Suprapubic skin (tissue), 3 donors: ENCODE data around the gene HSPA1A.

Experiments used
- EP300 ChIP-seq: sonication (generic); formaldehyde crosslinking; IDR thresholded peaks from one replicate; pipeline ENCODE4 v1.6.1; 2017; ENCODE audit warnings: antibody characterized with exemption
- POLR2A ChIP-seq, 2 donors: fragments of 450-650 bp; IDR thresholded peaks; one replicate each; pipeline ENCODE4 v1.6.1; 2017; ENCODE audit warnings: antibody characterized with exemption in 2 of 2, mild to moderate bottlenecking in 2 of 2, moderate library complexity in 2 of 2
- TF ChIP-seq, protein P1 (sequence below), 2 donors: fragments of 200-600 bp in 1 of 2; fragments of 450-650 bp in 1 of 2; sonication (generic) in 1 of 2; IDR thresholded peaks; one replicate each; pipeline ENCODE4 v1.5.1; 2016 to 2019; ENCODE audit warnings: antibody characterized with exemption in 2 of 2, mild to moderate bottlenecking in 1 of 2, moderate library complexity in 1 of 2

DNA sequence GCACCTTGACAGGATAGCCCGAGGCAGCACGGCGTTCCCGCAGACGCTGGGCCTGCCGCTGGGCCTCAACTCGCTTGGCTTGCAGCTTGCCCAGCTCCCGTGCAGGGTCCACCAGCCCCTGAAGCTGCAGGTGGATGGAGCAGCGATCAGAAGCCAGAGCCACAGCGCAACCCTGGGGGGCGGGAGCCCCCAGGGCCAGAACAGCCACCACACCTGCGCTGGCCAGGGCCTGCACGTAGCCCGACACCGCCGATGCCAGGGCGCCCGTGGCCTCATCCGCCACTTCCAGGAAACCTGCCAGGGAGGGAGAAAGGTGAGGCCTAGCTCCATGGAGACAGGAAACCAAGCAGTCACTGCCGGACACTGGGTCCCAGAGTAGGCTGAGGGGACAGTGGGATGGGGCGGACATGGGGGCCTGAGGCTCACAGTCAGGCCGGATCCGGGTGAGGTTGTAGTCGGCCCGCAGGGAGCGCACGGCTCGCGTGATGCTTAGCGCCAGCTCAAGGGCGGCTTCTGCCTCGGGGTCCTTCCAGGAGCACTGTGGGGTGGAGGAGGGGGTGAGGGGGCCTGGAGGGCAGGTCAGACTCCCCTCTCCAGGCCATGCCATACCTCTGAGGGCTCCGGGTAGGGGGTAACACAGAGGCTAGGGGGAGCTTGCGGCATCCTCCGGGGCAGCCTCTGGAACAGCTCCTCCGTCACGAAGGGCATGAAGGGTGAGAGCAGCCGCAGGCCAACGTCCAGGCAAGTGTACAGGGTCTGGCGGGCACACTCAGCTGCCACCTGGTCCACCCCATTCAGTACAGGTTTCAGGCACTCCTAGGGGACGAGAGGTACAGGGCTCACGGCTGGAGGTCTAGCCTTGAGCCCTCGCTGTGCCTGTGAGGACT, 36.1 kb upstream of the HSPA1A start:
- TF ChIP-seq POLR2A (IDR thresholded peaks at IDR 0.05) (no peak), EP300 (no peak)
- TF ChIP-seq, protein P1, sequence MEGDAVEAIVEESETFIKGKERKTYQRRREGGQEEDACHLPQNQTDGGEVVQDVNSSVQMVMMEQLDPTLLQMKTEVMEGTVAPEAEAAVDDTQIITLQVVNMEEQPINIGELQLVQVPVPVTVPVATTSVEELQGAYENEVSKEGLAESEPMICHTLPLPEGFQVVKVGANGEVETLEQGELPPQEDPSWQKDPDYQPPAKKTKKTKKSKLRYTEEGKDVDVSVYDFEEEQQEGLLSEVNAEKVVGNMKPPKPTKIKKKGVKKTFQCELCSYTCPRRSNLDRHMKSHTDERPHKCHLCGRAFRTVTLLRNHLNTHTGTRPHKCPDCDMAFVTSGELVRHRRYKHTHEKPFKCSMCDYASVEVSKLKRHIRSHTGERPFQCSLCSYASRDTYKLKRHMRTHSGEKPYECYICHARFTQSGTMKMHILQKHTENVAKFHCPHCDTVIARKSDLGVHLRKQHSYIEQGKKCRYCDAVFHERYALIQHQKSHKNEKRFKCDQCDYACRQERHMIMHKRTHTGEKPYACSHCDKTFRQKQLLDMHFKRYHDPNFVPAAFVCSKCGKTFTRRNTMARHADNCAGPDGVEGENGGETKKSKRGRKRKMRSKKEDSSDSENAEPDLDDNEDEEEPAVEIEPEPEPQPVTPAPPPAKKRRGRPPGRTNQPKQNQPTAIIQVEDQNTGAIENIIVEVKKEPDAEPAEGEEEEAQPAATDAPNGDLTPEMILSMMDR (IDR thresholded peaks at IDR 0.05) = no peak
